NCI-H1436 (cell line): ENCODE measurements around the gene CCDC30.
"Not testable (repeated sequence)": the region's sequence is repeated elsewhere in the genome, so short reads cannot be mapped to it uniquely, and the experiment has no call there.

Experiments
- DNase-seq: peaks from one replicate; lab custom pipeline; 2025; lab: John Stamatoyannopoulos, UW

CCDC30 gene

DNA sequence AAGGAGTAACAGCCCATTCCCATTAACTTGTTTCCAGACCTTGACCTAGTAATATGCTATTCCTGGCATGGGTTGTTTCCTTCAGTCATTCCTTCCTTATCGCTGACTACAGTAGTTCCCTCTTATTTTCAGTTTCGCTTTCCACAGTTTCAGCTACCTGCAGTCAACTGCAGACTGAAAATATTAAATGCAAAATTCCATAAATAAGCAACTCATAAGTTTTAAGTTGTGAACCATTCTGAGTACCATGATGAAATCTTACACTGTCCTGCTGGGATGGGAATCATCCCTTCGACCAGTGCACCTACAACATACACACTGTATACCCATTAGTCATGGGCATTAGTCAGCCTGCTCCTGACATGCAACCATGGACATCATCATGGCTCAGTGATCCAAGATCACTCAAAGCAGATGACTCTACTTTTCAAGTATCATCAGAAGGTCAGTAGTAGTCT, 66.7 kb downstream of the CCDC30 start:
- DNase-seq, result no peak

DNA sequence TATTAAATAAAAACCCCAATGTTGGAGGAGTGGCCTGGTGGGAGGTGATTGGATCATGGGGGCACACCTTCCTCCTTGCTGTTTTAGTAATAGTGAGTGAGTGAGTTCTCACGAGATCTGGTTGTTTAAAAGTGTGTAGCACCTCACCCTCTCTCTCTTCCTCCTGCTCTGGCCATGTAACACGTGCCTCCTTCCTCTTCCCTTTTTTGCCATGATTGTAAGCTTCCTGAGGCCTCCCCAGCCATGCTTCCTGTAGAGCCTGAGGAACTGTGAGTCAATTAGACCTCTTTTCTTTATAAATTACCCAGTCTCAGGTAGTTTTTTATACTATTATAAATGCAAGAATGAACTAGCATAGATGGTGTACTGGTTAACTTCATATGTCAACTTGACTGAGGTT, 68.0 kb downstream of the CCDC30 start:
- DNase-seq, result no peak

DNA sequence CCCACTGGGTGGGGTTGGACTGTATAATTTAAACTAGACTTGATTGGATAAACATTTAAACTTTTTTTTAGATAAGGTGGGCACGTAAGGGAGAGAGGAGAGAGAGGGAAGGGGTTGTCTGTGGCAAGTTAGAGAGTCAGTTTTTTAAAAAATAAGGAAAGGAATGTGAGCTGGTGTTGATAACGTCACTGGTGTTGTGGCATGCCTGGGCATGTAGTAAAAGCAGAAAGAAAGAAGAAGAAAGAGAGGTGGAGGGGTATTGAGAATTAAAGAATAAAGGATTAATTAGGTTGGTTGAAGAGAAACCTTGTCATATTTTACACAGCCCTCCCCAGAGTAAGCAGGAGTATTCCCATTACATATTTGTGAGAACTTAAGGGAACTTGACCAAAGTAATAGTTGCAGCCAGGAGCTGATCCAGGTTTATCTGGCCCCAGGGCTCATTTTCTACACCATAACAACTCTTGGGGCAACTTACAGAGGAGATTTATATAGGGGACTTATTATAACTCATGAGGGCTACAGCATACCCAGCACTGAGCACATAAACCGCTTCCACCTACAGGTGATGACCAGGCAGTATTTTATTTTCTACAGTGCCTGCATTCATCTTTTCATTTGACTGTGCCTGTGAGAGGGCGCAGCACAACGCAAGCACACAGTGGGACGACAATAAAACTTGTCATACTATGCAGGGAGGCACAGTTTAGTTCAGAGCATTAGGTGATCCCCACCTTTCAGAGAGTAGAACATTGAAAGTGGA, 70.2 kb downstream of the CCDC30 start:
- DNase-seq, result no peak

DNA sequence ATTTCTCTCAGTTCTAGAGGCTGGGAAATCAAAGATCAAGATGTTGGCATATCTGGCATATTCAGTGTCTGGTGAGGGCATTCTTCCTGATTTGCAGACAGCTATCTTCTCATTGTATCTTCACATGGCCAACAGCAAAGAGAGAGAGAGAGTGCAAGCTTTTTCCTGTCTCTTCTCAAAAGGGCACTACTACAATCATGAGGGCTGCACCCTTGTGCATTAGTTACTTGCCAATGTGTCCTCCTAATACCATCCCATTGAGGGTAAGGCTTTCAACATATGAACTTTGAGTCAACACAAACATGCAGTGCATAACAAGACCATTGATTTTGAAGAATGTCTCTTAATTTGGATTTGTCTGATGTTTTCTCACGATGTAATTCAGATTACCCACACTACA, 78.0 kb downstream of the CCDC30 start:
- DNase-seq, result no peak

DNA sequence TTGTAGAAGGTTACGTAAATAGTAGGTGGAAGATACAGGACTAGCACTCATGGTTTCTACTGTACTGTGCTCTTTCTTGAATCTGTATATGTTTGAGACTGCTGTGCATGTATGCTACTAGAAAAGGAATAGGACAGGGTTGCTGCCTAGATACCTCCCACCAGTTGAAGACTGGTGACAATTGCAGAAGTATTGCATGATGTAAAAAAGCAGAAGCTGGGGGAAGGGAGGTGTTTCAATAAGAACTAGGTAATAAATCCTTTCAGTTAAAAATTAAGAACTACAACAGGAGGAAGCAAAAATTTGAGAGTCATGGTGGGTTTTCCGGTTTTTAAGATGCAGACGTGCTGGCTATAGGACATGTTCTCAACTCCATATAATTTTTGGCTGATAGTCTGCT, 88.1 kb downstream of the CCDC30 start:
- DNase-seq, result no peak

DNA sequence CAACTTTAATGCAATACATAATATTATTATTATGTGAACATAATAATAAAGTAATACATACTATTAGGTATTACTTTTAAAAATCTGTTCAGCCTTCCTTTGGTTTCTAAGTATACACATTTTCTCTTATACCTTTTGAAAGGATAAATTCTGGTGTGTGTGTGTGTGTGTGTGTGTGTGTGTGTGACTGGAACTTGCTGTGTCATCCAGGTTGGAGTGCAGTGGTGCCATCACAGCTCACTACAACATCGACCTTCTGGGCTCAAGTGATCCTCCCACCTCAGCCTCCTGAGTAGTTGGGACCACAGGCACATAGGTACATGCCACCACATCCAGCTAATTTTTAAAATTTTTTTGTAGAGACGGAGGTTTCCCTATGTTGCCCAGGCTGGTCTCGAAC, 88.5 kb downstream of the CCDC30 start:
- no peak for DNase-seq

DNA sequence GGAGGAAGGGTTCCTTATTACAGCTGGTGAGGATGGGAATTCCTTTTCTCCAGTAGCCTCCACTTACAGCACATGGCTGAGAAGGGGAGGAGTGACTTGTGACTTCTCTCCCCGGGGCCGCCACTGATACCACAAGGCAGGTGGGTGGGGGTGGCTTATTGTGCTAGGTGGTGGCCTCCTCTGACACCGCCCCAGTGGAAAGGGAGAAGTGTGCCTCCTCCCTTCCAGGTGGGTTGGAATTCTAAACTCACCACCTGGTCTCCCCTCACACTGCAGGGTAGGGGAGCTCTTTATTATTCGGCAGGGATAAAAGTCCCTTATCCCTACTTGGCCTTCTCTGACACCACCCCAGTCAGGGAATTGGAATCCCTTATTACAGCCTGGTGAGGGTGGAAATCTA, 89.5 kb downstream of the CCDC30 start:
- no peak for DNase-seq

DNA sequence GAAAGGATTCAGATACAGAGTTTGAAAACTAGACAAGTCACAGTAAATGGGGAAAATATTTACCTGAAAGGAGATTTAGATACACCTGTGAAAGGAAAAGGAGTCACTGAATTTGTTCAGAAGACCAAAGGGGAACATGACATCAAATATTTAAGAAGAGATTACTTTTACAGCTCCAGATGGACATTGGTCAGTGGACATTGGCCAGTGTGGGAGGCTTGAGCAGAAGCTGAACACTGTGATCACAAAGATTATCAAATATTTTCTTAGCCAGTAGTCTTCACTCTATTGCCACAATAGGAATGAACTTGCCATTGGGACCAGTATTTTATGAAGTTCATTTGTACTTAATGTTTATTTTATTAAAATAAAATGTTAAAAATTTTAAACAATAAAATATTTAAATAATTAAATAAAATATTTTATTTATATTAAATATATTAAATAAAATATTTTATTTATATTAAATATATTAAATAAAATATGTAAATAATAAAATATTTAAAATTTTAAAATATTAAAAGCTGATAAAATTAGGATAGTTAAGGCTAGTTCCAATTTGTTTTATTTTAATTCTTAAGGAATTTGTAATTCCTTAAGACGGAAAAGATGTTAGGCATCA, 94.3 kb downstream of the CCDC30 start:
- no peak for DNase-seq

DNA sequence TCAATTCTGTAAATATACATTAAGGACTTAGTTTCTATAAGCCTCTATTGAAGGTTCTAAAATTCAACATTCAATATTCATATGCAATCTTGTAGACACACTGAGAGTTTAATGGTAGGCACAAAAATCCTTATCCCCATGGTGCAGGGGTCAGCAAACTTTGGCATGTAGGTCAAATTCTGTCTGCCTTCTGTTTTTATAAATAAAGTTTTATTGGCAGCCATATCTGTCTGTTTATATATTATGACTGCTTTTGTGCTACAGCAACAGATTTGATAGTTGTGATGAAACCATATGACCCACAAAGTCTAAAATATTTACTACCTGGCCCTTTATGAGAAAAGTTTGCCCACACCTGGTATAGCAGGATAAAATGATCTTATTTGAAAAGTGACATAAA, 104.0 kb downstream of the CCDC30 start:
- DNase-seq, result no peak

DNA sequence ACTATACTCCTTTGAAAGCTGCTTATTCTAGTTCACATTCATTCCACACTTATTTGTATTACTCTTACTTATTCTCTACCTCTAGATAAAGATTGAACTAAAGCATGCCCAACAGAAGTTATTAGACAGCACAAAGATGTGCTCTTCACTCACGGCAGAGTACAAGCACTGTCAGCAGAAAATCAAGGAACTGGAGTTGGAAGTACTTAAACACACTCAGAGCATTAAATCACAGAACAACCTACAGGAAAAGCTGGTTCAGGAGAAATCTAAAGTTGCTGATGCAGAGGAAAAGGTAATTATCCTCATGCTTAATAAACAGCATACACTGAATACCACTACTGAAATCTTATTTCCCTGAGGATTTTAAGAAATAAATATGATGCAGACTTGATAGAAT, 113.8 kb downstream of the CCDC30 start:
- no peak for DNase-seq

DNA sequence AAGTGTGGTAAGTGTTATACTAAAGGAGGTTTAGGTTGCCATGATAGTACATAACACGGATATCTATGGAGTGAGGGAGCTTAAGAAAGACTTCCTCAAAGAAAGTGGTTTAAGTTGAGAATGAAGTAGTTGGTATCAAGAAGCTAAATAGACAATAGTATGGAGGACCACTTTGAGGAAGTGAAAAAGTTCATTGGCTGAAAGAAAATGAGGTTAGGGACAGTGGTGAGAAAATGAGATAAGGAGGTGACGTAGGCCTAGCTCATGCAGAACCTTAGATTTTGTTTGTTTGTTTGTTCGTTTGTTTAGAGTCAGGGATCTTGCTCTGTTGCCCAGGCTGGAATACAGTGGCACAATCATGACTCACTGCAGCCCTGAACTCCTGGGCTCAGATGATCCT, 122.9 kb downstream of the CCDC30 start:
- DNase-seq, result no peak

DNA sequence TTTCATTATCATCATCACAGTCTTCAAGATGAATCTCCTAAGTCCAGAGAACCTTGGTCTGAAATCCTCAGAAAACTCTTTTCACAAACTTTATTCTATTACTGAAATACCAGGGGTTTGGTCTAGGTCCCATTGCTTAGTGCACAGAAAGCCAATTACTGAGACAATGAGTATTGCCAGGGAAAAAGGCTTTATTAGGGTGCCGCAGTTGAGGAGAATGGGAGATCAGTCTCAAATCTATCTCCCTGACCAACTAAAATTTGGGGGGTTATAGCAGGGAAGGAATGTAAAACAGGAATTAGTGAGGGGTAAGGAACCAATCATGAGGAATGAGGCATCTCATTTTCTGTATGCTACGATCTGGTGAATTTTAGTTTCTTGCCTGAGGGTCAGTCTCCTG, 124.7 kb downstream of the CCDC30 start:
- no peak for DNase-seq

DNA sequence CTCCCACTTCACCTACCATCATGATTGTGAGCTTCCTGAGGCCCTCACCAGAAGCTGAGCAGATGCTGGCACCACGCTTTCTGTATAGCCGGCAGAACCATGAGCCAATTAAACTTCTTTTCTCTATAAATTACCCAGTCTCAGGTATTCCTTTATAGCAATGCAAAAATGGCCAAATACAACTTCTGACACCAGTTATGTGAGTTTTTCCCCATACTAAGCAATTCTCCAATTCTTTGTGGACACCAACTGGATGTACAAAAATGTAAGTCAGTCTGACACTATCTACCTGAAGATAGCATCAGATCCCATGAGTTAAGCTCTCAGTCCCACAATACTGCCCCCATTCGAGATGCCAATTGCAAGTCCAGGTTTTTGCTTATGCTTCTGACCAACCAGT, 129.7 kb downstream of the CCDC30 start:
- no peak for DNase-seq

DNA sequence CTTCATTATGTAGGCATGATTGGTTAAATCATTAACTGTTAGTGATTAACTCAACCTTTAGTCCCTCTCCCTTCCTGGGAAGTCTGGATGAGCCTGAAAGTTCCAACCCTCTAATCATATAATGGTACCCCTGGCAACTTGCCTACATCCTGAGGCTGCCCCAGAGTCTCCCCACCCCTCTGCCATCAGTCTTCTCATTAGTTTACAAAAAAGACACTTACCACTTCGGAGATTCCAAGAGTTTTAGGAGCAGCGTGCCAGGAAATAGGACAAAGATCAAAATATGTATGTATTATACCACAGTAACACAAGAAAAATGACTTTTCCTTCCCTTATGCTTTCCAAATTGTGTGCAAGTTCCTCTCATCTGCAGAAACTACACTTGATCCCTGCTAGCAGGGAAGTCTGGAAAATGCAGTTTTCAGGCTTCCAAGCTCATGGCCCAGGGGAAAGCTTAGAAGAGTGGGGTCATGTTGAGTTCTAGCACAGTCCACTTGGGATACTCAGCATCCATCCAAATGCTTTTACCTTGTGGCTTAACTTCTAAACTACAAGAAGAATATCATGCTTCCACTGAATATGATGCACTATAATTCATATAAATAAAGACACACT, 130.5 kb downstream of the CCDC30 start:
- DNase-seq, result no peak

DNA sequence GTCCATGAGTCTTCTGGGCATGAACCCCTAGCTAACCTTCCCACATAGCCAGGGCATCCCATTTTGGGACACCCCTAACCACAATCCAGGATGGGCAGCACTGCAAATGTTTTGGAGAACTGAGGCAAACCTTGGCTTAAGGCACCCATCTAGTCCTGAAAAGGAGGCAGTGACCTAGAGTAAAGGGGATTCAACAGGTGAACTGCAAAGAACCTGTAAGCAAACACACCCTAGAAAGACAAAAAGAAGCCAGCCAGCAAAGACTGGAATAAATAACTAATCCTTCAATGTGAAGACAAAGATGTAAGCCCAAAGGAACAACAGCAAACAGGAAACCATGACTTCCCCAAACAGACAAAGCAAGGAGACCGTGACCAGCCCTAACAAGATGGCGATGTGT, 138.4 kb downstream of the CCDC30 start:
- DNase-seq, result no peak

DNA sequence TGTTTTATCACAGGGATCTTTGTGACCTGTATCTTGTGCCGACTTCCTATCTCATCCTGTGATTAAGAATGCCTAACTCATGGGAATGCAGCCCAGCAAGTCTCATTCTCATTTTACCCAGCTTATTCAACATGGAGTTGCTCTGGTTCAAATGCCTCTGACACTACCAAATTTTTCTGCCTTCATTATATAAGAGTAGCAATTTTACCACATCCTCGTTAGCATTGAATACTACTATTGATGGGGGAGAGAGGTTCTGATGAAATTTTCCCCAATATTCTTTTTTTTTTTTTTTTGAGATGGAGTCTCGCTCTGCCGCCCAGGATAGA, 150.7 kb downstream of the CCDC30 start:
- DNase-seq, result no peak

DNA sequence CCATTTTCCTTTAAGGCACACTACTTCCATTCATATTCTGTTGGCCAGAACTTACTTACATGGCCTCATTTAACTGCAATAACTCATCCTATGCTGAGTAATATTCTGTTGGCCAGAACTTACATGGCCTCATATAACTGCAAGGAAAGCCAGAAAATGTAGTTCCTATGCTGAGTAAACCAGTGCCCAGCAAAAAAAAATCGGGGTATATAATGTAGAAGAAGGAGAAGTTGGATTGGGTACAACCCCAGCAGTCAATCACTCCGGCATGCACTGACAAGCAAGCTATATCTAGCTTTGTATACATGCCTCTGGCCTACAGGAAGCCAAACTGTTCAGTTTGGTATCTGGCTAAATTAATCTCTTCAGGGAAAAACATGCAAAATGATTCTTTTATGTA, 155.8 kb downstream of the CCDC30 start:
- no peak for DNase-seq

DNA sequence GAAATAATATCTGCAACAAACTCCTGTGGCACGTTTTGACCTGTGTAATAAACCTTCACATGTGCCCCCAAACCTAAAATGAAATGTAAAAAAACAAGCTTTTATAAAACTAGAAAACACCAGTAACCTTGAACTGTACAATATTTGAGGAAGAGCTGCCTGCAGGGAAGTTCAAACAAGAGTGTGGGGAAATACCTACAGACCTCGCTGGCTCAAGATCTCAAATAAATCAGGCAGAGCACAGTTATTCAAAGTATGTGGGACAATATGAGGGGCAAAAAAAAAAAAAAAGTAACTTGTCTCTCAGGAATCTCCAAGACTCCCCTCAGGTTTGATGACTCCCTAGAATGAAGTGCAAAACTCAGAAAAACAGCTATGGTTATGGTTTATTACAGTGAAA, 157.2 kb downstream of the CCDC30 start:
- DNase-seq, result no peak

DNA sequence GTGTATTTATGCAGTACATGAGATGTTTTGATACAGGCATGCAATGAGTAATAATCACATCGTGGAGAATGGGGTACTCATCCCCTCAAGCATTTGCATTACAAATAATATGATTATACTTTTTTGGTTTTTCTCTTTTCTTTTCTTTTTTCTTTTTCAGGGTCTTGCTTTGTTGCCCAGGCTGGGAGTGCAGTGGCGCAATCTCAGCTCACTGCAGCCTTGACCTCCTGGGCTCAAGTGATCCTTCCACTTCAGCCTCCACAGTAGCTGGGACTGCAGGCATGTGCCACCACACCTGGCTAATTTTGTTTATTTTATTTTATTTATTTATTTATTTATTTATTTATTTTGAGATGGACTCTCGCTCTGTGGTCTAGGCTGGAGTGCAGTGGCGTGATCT, 158.1 kb downstream of the CCDC30 start:
- DNase-seq, result not testable (repeated sequence)

DNA sequence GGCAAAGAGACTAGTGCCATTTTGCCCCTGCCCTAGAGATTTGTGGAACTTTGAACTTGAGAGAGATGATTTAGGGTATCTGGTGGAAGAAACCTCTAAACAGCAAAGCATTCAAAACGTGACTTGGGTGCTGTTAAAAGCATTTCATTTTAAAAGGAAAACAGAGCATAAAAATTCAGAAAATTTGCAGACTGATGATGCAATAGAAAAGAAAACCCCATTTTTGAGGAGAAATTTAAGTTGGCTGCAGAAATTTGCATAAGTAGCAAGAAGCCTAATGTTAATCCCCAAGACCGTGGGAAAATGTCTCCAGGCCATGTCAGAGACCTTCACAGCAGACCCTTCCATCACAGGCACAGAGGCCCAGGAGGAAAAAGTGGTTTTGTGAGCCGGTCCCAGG, 164.1 kb downstream of the CCDC30 start:
- DNase-seq, result not testable (repeated sequence)

DNA sequence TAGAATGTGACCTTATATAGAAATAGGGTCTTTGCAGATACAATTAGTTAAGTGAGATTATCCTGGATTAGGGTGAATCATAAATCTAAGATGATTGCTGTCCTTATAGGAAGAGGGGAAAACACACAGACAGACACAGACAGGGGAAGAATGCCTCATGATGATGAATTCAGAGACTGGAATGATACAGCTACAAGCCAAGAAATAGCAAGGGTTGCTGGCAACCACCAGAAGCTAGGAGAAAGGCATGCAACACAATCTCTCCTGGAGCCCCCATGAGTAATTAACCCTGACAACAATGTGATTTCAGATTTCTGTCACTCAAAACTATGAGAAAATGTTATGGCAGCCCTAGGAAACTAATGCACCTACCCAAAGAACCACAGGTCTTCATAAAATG, 176.0 kb downstream of the CCDC30 start:
- DNase-seq, result no peak

DNA sequence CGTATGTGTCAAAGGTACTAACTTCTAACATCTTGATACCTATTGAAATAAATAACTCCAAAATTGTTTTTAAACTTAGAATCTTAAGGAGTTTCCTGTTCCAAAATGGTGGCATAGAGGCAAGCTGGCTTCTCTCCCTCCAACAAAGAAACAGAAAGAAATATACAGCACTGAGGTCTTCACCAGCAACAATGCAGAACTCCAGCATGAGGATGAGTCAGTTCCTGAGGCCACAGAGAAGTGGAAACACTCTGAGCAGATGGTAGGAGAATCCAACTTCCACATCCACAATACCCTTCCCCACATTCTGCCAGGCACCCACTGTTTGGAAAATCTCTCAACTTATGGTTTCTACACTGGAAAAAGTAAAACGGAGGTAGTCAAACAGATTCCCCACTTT, 183.0 kb downstream of the CCDC30 start:
- DNase-seq, result no peak

DNA sequence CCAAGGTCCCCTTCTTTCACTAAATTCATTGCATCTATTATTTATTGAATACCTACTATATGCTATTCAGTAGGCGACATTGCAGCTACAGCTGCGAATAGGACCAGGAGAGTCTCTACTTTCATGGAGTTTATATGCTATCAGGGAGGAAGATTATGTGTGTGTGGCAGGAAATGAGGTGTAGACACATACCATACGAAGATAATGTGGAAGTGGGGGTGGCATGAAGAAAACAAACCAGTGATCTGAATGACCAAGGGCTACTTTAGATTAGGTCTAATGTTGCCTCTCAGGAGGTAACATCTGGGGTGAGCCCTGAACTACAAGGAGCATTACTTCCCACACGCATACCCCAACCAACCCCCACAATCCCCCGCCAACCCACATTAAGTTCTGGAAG, 194.1 kb downstream of the CCDC30 start:
- DNase-seq, result no peak
